ENCODE measurements around the gene DNAAF8.

DNA sequence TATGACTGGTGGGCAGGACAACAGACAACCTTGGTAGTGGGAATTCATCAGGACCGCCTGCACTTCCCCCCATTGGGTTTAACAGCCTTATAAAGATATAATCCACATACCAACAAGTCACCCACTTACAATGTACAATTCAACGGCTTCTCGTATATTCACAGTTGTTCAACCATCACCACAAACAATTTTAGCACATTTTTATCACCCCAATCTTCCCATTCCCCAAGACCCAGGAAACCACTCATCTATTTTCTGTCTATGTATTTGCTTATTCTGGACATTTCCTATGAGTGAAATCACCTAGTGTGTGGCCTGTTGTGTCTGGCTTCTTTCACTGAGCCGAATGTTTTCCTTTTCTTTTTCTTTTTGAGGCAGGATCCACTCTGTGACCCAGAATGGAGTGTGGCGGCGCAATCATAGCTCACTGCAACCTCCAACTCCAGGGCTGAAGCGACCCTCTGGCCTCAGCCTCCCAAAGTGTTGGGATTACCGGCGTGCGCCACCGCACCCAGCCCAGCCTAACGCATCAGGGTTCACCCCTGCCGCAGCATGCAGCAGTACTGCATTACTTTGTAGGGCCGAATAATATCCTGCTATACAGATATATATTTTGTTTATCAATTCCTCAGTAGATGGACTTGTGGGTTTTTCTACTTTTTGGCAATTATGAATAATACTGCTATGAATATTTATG, 11.1 kb upstream of the DNAAF8 start:
- TF ChIP-seq, protein P1, sequence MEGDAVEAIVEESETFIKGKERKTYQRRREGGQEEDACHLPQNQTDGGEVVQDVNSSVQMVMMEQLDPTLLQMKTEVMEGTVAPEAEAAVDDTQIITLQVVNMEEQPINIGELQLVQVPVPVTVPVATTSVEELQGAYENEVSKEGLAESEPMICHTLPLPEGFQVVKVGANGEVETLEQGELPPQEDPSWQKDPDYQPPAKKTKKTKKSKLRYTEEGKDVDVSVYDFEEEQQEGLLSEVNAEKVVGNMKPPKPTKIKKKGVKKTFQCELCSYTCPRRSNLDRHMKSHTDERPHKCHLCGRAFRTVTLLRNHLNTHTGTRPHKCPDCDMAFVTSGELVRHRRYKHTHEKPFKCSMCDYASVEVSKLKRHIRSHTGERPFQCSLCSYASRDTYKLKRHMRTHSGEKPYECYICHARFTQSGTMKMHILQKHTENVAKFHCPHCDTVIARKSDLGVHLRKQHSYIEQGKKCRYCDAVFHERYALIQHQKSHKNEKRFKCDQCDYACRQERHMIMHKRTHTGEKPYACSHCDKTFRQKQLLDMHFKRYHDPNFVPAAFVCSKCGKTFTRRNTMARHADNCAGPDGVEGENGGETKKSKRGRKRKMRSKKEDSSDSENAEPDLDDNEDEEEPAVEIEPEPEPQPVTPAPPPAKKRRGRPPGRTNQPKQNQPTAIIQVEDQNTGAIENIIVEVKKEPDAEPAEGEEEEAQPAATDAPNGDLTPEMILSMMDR (IDR thresholded peaks at IDR 0.05), result no peak
- TF ChIP-seq CHD2 (IDR thresholded peaks at IDR 0.05; ENCODE audit: low read length, partially characterized antibody) (no peak), ZFP36 (IDR thresholded peaks at IDR 0.05; ENCODE audit: borderline replicate concordance, partially characterized antibody) (no peak), EP300 (IDR thresholded peaks at IDR 0.05) (no peak), POLR2A (IDR thresholded peaks at IDR 0.05; ENCODE audit: low read length) (no peak), CEBPB (IDR thresholded peaks at IDR 0.05) (no peak), NR3C1 (IDR thresholded peaks at IDR 0.05) (no peak)
- TF ChIP-seq, protein P2, sequence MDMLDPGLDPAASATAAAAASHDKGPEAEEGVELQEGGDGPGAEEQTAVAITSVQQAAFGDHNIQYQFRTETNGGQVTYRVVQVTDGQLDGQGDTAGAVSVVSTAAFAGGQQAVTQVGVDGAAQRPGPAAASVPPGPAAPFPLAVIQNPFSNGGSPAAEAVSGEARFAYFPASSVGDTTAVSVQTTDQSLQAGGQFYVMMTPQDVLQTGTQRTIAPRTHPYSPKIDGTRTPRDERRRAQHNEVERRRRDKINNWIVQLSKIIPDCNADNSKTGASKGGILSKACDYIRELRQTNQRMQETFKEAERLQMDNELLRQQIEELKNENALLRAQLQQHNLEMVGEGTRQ (IDR thresholded peaks at IDR 0.05), result no peak
- TF ChIP-seq, protein P3, sequence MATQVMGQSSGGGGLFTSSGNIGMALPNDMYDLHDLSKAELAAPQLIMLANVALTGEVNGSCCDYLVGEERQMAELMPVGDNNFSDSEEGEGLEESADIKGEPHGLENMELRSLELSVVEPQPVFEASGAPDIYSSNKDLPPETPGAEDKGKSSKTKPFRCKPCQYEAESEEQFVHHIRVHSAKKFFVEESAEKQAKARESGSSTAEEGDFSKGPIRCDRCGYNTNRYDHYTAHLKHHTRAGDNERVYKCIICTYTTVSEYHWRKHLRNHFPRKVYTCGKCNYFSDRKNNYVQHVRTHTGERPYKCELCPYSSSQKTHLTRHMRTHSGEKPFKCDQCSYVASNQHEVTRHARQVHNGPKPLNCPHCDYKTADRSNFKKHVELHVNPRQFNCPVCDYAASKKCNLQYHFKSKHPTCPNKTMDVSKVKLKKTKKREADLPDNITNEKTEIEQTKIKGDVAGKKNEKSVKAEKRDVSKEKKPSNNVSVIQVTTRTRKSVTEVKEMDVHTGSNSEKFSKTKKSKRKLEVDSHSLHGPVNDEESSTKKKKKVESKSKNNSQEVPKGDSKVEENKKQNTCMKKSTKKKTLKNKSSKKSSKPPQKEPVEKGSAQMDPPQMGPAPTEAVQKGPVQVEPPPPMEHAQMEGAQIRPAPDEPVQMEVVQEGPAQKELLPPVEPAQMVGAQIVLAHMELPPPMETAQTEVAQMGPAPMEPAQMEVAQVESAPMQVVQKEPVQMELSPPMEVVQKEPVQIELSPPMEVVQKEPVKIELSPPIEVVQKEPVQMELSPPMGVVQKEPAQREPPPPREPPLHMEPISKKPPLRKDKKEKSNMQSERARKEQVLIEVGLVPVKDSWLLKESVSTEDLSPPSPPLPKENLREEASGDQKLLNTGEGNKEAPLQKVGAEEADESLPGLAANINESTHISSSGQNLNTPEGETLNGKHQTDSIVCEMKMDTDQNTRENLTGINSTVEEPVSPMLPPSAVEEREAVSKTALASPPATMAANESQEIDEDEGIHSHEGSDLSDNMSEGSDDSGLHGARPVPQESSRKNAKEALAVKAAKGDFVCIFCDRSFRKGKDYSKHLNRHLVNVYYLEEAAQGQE (IDR thresholded peaks at IDR 0.05), result no peak

Measured in A549 (cell line).